H1 (cell line): ENCODE results near the gene UBXN1. TPM values are rescaled to one million over a fixed set of nuclear protein-coding genes. Genes with fewer than 3 reads are reported as not detected.
A peak's percentile ranks its signal among the peaks of the same experiment; 100 is the strongest.

ENCODE experiments used
- BACH1 ChIP-seq: IDR thresholded peaks from 2 replicates; pipeline ENCODE4 v1.6.1; 2012; ENCODE audit warnings: low read length, improper control_type of control experiment
- HDAC6 ChIP-seq: IDR thresholded peaks from one replicate; pipeline ENCODE4 v1.7.1; 2012; ENCODE audit warnings: low read depth, mild to moderate bottlenecking, inconsistent platforms, low read length, moderate library complexity
- KDM1A ChIP-seq: fragments of 200-600, 300-600 bp; sonication (generic); IDR thresholded peaks from 2 replicates; pipeline ENCODE4 v1.7.1; 2016; ENCODE audit warnings: mild to moderate bottlenecking, low read length, borderline replicate concordance
- MAFK ChIP-seq: IDR thresholded peaks from 2 replicates; pipeline ENCODE4 v1.6.1; 2012; ENCODE audit warnings: low read depth, mild to moderate bottlenecking, improper control_type of control experiment, low read length
- RFX5 ChIP-seq: IDR thresholded peaks from 2 replicates; pipeline ENCODE4 v1.6.1; 2011; ENCODE audit warnings: low read depth, low read length, improper control_type of control experiment, borderline replicate concordance
- SAP30 ChIP-seq: fragments of 300-600 bp; sonication (generic); IDR thresholded peaks from 2 replicates; pipeline ENCODE4 v1.7.1; 2012; ENCODE audit warnings: low read length, moderate library complexity, mild to moderate bottlenecking, inconsistent platforms; ENCODE audit not compliant: insufficient read depth, insufficient replicate concordance
- SIN3A ChIP-seq, 2 experiments: IDR thresholded peaks in 1 of 2; conservative IDR thresholded peaks in 1 of 2; 2 replicates each; pipeline ENCODE4 v1.6.1; 2011 to 2012; ENCODE audit warnings: low read length in 2 of 2, improper control_type of control experiment in 1 of 2, low read depth in 1 of 2, mild to moderate bottlenecking in 1 of 2
- TEAD4 ChIP-seq: IDR thresholded peaks from 2 replicates; pipeline ENCODE4 v1.6.1; 2012; ENCODE audit warnings: low read depth, low read length, inconsistent platforms, mixed read lengths
- polyA plus RNA-seq, 7 experiments: library from polyadenylated mRNA; depleted of rRNA in 3 of 7; stranded (reverse) in 5 of 7; unstranded in 2 of 7; fragments of >200 nt in 5 of 7; fragments of 200-250 nt in 2 of 7; gene quantifications; 1 replicate in 5 of 7; 2 replicates in 1 of 7; 4 replicates in 1 of 7; pipeline versions ENCODE4 v1.2.1 to v1.2.3, GENCODE V29; 2011 to 2013; ENCODE audit warnings: missing spikeins in 2 of 7, mixed read lengths in 2 of 7
- total RNA-seq: library from RNA; stranded (reverse); fragmentation: NEBNext Ultra II Directional; extraction: Animal tissue kit (Norgen Biotek cat#: 25700); gene quantifications from 2 replicates; pipeline ENCODE4 v1.2.1, GENCODE V29; 2021
- TF ChIP-seq, protein P1 (sequence below): fragments of 300-600 bp; sonication (generic); IDR thresholded peaks from 2 replicates; pipeline ENCODE4 v1.7.1; 2012; ENCODE audit warnings: low read length, moderate library complexity, mild to moderate bottlenecking, inconsistent platforms; ENCODE audit not compliant: insufficient replicate concordance
- TF ChIP-seq, protein P2 (sequence below): IDR thresholded peaks from 2 replicates; pipeline ENCODE4 v1.6.1; 2012; ENCODE audit warnings: inconsistent platforms

The UBXN1 gene
- total and polyA plus RNA-seq, 2 of the 8 experiments (the other 6 are each of a cell fraction or from before 2014, with no cell fraction given), result 78.6 to 114 TPM

DNA sequence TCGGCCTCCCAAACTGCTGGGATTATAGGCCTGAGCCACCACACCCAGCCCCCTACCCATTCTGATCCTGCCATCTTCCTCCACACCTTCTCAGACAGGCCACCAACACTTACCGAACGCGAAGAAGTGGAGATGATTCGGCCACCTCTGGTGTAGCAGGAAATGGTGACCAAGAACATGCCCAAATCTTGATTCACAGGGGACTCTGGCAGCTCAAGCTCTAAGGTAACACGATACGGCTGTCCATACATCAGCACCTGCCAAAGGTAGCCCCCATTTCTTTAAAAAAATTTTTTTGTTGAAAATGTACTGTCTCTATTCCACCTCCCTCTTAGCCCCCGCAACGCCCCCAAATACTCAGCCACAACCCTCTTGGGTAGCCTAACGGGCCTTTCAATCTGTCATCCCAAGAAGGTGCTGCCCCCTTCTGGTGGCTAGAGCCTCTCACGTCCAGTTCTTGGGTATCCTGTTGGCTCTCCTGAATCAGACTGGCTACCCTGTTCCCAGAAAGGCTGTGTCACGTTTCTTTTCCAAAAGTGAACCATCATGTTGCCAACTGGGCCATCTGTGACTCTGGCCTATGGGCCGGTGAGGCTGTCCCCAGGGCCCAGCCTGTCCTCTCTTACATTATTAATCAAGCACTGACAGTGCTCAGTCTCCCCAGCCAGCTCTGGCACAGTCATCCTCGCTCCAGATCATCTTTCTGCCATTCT is 15.7 kb upstream of the UBXN1 start (continued):
- TF ChIP-seq SIN3A (conservative IDR thresholded peaks at IDR 0.05 in 1 of 2, IDR thresholded peaks at IDR 0.05 in 1 of 2; ENCODE audit: low read depth in 1 of 2, low read length in 2 of 2) (peak in 1 of 2 experiments; percentile 73; a peak in 2 of 4 replicates), TEAD4 (no peak), MAFK (peak; percentile 47; the same call in 1 of the 2 replicates), SAP30 (no peak), BACH1 (peak; percentile 91), KDM1A (no peak), HDAC6 (no peak), RFX5 (no peak)
- TF ChIP-seq, protein P1, sequence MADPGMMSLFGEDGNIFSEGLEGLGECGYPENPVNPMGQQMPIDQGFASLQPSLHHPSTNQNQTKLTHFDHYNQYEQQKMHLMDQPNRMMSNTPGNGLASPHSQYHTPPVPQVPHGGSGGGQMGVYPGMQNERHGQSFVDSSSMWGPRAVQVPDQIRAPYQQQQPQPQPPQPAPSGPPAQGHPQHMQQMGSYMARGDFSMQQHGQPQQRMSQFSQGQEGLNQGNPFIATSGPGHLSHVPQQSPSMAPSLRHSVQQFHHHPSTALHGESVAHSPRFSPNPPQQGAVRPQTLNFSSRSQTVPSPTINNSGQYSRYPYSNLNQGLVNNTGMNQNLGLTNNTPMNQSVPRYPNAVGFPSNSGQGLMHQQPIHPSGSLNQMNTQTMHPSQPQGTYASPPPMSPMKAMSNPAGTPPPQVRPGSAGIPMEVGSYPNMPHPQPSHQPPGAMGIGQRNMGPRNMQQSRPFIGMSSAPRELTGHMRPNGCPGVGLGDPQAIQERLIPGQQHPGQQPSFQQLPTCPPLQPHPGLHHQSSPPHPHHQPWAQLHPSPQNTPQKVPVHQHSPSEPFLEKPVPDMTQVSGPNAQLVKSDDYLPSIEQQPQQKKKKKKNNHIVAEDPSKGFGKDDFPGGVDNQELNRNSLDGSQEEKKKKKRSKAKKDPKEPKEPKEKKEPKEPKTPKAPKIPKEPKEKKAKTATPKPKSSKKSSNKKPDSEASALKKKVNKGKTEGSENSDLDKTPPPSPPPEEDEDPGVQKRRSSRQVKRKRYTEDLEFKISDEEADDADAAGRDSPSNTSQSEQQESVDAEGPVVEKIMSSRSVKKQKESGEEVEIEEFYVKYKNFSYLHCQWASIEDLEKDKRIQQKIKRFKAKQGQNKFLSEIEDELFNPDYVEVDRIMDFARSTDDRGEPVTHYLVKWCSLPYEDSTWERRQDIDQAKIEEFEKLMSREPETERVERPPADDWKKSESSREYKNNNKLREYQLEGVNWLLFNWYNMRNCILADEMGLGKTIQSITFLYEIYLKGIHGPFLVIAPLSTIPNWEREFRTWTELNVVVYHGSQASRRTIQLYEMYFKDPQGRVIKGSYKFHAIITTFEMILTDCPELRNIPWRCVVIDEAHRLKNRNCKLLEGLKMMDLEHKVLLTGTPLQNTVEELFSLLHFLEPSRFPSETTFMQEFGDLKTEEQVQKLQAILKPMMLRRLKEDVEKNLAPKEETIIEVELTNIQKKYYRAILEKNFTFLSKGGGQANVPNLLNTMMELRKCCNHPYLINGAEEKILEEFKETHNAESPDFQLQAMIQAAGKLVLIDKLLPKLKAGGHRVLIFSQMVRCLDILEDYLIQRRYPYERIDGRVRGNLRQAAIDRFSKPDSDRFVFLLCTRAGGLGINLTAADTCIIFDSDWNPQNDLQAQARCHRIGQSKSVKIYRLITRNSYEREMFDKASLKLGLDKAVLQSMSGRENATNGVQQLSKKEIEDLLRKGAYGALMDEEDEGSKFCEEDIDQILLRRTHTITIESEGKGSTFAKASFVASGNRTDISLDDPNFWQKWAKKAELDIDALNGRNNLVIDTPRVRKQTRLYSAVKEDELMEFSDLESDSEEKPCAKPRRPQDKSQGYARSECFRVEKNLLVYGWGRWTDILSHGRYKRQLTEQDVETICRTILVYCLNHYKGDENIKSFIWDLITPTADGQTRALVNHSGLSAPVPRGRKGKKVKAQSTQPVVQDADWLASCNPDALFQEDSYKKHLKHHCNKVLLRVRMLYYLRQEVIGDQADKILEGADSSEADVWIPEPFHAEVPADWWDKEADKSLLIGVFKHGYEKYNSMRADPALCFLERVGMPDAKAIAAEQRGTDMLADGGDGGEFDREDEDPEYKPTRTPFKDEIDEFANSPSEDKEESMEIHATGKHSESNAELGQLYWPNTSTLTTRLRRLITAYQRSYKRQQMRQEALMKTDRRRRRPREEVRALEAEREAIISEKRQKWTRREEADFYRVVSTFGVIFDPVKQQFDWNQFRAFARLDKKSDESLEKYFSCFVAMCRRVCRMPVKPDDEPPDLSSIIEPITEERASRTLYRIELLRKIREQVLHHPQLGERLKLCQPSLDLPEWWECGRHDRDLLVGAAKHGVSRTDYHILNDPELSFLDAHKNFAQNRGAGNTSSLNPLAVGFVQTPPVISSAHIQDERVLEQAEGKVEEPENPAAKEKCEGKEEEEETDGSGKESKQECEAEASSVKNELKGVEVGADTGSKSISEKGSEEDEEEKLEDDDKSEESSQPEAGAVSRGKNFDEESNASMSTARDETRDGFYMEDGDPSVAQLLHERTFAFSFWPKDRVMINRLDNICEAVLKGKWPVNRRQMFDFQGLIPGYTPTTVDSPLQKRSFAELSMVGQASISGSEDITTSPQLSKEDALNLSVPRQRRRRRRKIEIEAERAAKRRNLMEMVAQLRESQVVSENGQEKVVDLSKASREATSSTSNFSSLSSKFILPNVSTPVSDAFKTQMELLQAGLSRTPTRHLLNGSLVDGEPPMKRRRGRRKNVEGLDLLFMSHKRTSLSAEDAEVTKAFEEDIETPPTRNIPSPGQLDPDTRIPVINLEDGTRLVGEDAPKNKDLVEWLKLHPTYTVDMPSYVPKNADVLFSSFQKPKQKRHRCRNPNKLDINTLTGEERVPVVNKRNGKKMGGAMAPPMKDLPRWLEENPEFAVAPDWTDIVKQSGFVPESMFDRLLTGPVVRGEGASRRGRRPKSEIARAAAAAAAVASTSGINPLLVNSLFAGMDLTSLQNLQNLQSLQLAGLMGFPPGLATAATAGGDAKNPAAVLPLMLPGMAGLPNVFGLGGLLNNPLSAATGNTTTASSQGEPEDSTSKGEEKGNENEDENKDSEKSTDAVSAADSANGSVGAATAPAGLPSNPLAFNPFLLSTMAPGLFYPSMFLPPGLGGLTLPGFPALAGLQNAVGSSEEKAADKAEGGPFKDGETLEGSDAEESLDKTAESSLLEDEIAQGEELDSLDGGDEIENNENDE, result no peak
- TF ChIP-seq, protein P2, sequence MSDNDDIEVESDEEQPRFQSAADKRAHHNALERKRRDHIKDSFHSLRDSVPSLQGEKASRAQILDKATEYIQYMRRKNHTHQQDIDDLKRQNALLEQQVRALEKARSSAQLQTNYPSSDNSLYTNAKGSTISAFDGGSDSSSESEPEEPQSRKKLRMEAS, result no peak
